Calu3 (cell line): ENCODE measurements around the gene FECH. TPM values are rescaled to one million over a fixed set of nuclear protein-coding genes. Genes with fewer than 3 reads are reported as not detected.

Source experiments
- BruUV-seq: library from RNA; stranded (reverse); fragments of 400-500 nt; replicated peaks from 2 replicates; lab custom pipeline; 2021; lab: Mats Ljungman, UMichigan
- CTCF ChIA-PET: fragments of 300-600 bp; sonication (Branson Sonifier 250); formaldehyde crosslinking; loops from one replicate; lab custom pipeline; 2022; ENCODE audit warnings: antibody characterized with exemption; lab: Charles Lee
- DNase-seq: peaks from one replicate; pipeline ENCODE4 v3.0.0; 2022
- H3K27ac Mint-ChIP-seq: one replicate; pipeline ENCODE4 v1.8.0; 2022; ENCODE audit warnings: mixed read lengths; ENCODE audit not compliant: unreplicated experiment
- H3K27me3 Mint-ChIP-seq: one replicate; pipeline ENCODE4 v1.8.0; 2022; ENCODE audit warnings: mixed read lengths; ENCODE audit not compliant: unreplicated experiment
- H3K36me3 Mint-ChIP-seq: one replicate; pipeline ENCODE4 v1.8.0; 2022; ENCODE audit warnings: mild to moderate bottlenecking, moderate library complexity, mixed read lengths; ENCODE audit not compliant: insufficient read depth, unreplicated experiment
- H3K4me1 Mint-ChIP-seq: one replicate; pipeline ENCODE4 v1.8.0; 2022; ENCODE audit warnings: mild to moderate bottlenecking, low read depth, mixed read lengths; ENCODE audit not compliant: unreplicated experiment
- H3K4me3 Mint-ChIP-seq: one replicate; pipeline ENCODE4 v1.8.0; 2022; ENCODE audit warnings: mild to moderate bottlenecking, low read depth, moderate library complexity, mixed read lengths; ENCODE audit not compliant: unreplicated experiment
- H3K9me3 Mint-ChIP-seq: one replicate; pipeline ENCODE4 v1.8.0; 2022; ENCODE audit warnings: low read depth, mixed read lengths; ENCODE audit not compliant: unreplicated experiment
- CTCF ChIP-seq: fragments of 200-600 bp; IDR thresholded peaks from one replicate; pipeline ENCODE4 v1.8.0; 2022; ENCODE audit warnings: antibody characterized with exemption; ENCODE audit not compliant: unreplicated experiment
- intact Hi-C: fragments of 100-400 bp; cut with micrococcal nuclease; formaldehyde crosslinking; loops from one replicate; pipeline ENCODE4 v1.10.0; 2022; ENCODE audit not compliant: unreplicated experiment
- total RNA-seq: library from RNA; stranded (reverse); gene quantifications from 2 replicates; pipeline ENCODE4 v1.2.3, GENCODE V29; 2022

FECH gene
- total RNA-seq, 1 experiment from 2014 or later, result 23.4 TPM

GRCh38 chr18:57498682-57499256, 87.7 kb downstream of the FECH start:
- no peak overlapping the region for H3K27ac Mint-ChIP-seq
- CTCF ChIA-PET, result no interaction called here
- intact Hi-C loops, result no loop called here
- H3K4me1 Mint-ChIP-seq, result no peaks in the 10 kb centered on the region
- BruUV-seq, result no TSS peak
- no peak for TF ChIP-seq CTCF
- no peak for DNase-seq
- H3K9me3 Mint-ChIP-seq, result no peaks in the 10 kb centered on the region
- H3K36me3 Mint-ChIP-seq, result peaks cover 7% of the 10 kb centered on the region
- no peaks in the 10 kb centered on the region for H3K27me3 Mint-ChIP-seq
- no peak overlapping the region for H3K4me3 Mint-ChIP-seq

Other genes with a start within 250 kb of the FECH start
- gene ST8SIA3, start 234.1 kb downstream of the FECH start, total RNA-seq, result not detected in 2 replicates
- gene ONECUT2, start 151.3 kb downstream of the FECH start, total RNA-seq, result 182 and 209 TPM in 2 replicates
- gene NARS1, start 35.1 kb upstream of the FECH start, total RNA-seq, result 196 and 205 TPM in 2 replicates
- 62.3 and 66.2 TPM in 2 replicates for gene ATP8B1, start 216.6 kb upstream of the FECH start, total RNA-seq